Measurements from ENCODE around the gene EVC.
"Not testable (repeated sequence)": the region's sequence is repeated elsewhere in the genome, so short reads cannot be mapped to it uniquely, and the experiment has no call there.

The EVC gene

GRCh38 chr4:5708449-5709206 is 2.4 kb upstream of the EVC start, which contains the start of gene EVC2:
EVC2 (minus strand) TSS chr4:5708559; CDS start chr4:5708513, 46 bp downstream.
- DNase-seq = peak; percentile 79

DNA sequence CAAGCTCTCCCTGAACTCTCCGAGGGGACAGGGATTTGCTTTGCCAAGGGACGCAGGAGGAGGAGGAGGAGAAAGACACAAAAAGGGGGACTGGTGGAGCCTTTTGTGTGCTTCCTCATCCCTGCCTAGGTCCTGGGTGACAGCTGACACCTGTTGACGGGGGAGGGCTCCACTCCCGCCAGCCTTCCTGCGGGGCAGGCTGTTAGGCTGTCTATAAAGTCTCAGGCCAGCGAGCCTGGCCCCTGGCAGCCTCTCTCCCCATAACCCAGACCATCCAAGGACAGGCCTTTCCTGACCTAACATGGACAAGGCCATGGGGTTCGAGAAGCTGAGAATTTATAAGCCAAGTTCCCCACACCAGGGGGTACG is 1.8 kb upstream of the EVC start:
- no peak for DNase-seq

DNA sequence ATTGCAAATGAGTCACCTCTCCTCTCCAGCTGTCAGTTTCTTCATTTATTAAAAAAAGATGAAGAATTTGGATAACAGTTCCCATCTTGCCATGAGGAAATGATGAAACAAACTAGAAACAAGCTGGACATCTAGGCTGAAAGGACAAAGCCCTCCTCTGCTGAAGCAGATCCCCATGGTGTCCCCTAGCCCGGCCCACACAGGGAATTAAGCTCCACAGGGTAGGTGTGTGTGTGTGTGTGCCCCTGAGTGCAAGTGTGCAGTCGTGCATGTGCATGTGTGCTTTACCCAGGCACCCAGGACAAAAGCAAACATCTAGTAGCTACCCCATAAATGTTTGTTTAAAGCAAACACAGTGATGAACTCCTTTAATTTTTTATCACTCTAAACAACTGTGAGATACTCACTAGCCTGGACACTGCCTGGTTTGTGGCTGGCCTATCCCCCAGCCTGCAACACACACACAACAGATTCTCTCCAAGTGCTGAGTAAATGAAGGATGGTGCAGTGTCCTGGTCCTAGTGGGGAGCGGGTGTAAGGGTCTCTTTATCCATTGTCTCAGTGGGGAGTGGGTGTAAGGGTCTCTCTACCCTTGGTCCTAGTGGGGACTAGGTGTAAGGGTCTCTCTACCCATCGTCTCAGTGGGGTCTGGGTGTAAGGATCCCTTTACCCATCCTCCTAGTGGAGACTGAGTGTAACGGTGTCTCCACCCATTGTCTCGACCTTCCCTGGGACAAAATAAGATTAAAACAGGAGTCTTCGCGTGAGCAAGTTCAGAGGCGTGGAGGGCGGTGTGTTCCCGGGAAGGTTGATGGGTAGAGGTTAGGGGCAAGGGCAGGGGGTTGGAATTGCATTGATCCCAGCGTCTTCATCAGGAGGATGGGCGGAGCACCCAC is 688 bp upstream of the EVC start:
- DNase-seq = no peak

GRCh38 chr4:5711479-5712184 is 631 bp downstream of the EVC start:
- peak; percentile 68 for DNase-seq

DNA sequence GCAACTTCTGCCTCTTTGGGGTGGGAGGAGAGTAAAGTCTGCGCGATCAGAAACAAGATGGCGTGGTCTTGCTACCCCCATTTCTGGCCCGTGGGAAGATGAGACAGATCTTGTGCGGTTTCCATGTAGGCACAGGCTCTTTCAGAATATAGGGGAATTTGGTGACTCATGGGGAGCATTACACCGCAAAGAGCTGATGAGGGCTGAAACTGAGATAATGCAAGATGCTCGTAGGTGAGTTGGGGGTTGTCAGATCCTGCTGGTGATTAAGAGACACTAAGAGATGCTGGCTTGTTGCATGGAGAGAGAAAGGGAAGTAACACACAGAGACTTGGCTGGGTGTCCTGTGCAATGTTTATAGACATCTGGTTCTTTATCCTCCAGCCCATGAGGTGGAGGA is 1.5 kb downstream of the EVC start:
- DNase-seq = no peak

DNA sequence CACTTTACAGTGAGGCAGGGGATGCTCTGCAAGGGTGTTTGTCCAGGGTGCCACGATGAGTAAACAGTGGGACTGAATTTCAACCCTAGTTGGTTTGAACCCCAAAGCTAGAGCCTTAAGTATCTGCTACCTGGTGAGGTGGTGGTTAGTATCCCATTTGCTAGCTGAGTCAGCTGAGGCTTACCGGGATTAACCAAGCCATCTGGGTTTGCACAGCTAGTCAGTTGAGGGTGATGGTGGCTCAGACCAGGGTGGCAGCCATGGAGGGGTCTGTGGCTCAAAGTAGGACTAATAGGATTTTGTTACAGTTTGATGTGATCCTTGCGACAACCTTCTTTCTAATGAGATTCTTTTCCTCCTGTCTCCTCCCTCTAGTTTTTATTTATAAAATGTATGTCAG is 1.9 kb downstream of the EVC start:
- no peak for DNase-seq

GRCh38 chr4:5713861-5714260 is 2.9 kb downstream of the EVC start:
- DNase-seq = peak; percentile 12

DNA sequence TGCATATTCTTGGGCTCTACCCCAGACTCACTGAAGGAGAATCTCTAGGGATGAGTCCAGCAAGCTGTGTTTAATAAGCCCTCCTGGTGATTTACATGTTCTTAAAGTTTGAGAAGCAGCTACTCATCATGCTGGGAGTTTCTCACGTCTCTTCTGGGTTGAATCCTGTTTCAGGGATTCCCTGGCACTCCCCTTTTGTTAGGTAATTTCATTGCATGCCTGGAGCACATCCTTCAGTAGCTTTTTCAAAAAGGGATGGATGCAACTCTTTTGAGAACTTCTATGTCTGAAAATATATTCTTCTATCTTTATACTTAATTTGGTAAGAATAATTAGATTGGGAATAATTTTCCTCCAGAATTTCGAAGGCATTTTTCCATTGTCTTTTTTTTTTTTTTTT is 4.4 kb downstream of the EVC start:
- DNase-seq = no peak

DNA sequence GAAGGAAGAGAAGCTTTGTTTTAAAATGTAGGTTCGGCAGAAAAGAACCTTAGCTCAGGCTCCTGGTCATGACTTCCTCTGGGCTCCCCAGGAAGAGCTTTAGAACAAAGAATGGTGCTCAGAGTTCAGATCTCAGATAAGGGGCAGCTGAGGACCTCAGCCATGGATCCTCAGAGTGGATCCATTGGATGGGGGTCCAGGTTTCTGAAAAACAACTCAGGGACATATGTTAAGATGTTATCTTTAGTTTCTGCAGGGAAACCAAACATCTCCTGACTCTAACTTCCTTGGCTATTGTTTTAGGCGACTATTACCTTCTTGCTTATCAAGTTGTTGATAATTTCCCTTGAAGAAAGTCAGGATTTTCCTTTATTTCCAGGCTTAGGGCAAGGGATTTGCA is 5.4 kb downstream of the EVC start:
- no peak for DNase-seq

DNA sequence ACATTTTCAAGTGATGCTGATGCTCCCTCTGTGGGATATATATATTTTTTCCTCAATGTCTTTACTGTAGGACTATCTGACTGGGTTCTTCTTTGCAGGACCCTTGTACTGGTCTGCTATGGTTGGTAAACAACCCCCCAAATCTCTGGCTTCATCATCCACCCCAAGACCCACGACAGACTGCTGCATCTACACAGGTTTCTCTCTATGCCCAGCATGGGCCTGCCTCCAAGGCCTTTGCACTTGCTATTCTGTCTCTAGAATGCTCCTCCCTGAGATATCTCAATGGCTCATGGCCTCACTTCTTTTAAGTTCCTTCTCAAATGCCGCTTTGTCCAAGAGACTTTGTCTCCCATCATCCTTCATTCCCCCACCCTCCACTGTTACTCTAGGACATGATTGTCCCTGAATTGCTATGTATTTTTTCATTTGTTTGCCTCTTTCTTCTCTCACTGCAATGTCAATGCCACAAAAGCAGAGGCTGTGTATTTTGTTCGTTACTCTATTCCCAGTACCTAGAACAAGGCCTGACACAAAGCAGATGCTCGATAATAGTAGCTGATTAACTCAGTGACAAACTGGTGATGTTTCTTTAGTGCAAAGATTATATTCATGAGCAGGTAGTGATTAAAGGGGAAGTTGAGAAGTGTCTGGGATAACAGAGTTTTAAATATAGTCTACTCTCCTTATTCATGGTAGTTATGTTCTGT is 6.6 kb downstream of the EVC start:
- no peak for DNase-seq

DNA sequence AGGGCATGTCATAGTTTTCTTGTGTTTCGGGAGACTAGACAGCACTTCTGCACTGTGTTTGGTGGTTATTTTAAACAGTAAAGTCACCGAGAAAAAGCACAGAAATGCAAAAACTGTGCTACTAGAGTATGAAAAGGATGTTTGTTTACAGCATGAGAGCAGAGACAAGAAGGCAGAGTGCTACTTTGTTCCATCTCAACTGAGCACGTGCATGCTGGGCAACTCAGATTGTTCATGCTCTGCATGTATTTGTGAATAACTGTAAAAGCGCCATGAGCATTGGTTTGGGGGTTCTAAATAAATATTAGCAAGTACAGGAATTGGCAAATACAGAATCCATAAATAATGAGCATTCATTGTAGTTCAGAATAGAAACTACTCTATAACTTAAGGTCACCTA is 7.4 kb downstream of the EVC start:
- no peak for DNase-seq

DNA sequence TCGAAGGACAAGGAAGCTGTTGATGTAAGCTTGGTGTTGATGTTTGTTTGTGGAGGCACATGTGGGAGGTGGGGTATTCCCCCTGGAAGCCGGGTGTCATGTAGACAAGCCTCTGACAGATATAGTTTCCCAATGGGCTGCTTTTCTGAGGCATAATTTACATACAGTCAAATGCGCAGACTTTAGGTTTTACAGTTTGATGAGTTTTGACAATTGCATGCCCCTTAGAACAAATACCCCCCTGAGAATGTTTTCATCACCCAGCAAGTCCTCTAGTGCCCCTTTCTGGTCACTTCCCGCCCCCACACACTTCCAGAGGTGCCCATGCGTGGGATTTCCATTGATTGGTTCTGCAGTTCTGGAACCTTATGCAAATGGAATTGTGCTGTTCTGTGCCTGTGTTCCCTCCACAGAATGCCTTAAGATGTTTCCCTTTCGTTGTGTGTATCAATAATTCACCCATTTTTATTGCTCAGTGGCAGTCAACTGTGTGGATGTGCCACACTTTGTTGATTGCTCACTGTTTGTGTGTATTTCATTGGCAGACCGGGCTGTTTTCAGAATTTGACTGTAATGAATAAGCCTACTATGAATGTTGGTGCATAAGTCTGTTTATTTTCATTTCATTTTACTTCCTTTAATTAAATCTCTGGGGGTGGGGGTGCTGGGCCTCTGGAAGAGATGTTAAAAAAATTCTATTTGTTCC is 8.5 kb downstream of the EVC start:
- DNase-seq = no peak

DNA sequence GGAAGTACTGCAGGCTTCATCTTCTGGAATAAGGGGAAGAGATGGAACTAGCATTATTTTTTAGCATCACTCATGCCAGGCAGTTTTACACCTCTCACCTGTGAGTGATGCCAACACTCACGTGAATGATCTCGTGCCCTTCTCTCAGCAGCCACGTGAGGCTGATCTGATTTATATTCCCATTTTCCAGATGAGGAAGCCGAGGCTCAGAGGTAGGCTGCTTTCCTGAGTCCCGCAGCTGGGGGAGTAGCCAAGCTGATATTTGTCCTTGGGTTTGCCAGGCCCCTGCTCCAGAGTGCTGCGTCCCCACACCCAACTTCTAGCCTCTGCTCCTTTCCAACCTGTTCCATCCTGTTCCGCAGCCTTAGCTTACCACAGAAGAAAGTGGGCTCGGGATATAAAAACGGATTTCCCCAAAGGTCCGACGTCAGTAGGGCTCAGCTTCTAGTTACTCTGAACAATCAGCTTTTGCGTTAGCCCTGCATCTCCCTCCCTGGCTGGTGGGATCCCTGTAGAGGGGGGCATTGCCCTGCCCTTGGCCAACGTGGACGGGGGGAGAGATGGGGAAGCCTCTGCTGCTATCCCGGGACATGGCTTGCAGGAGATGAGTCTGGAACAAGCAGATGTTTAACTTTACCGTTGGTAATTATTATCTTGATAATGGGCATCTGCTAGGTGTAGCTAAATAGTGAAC is 9.3 kb downstream of the EVC start:
- no peak for DNase-seq

GRCh38 chr4:5720980-5721379 is 10.0 kb downstream of the EVC start:
- no peak for DNase-seq

GRCh38 chr4:5721923-5722322 is 10.9 kb downstream of the EVC start:
- DNase-seq = no peak

GRCh38 chr4:5722328-5722727 is 11.3 kb downstream of the EVC start:
- DNase-seq = no peak

GRCh38 chr4:5724377-5724776 is 13.4 kb downstream of the EVC start:
- no peak for DNase-seq

- not testable (repeated sequence) for DNase-seq
Measured at GRCh38 chr4:5728412-5728811, 17.4 kb downstream of the EVC start.

- no peak for DNase-seq
Measured at GRCh38 chr4:5730436-5730835, 19.4 kb downstream of the EVC start.

GRCh38 chr4:5730993-5731990 is 20.3 kb downstream of the EVC start:
- no peak for DNase-seq

Data from islet precursor cell (in vitro differentiated cells).